H9 (cell line): ENCODE results near the gene SNX30. TPM values are rescaled to one million over a fixed set of nuclear protein-coding genes. Genes with fewer than 3 reads are reported as not detected.

Source experiments
- DNase-seq: peaks from one replicate; pipeline ENCODE4 v3.0.0-alpha.2; 2017
- H2AFZ ChIP-seq: one replicate; pipeline ENCODE4 v1.6.1; 2013; ENCODE audit warnings: mild to moderate bottlenecking, low read length, control low read depth, moderate library complexity
- H2AK5ac ChIP-seq: 2 replicates; pipeline ENCODE4 v1.6.1; 2013; ENCODE audit warnings: low read length, control low read depth, mixed read lengths; ENCODE audit not compliant: insufficient read length
- H2BK120ac ChIP-seq: one replicate; pipeline ENCODE4 v1.6.1; 2013; ENCODE audit warnings: low read depth, mild to moderate bottlenecking, low read length, control low read depth, inconsistent platforms; ENCODE audit not compliant: poor library complexity, severe bottlenecking
- H2BK12ac ChIP-seq: 2 replicates; pipeline ENCODE4 v1.6.1; 2013; ENCODE audit warnings: low read length, control low read depth, mixed read lengths, low read depth; ENCODE audit not compliant: insufficient read length
- H2BK15ac ChIP-seq: 2 replicates; pipeline ENCODE4 v1.6.1; 2013; ENCODE audit warnings: low read depth, low read length, control low read depth
- H2BK20ac ChIP-seq: one replicate; pipeline ENCODE4 v1.6.1; 2013; ENCODE audit warnings: low read depth, mild to moderate bottlenecking, low read length, control low read depth, inconsistent platforms; ENCODE audit not compliant: poor library complexity, severe bottlenecking
- H2BK5ac ChIP-seq: 2 replicates; pipeline ENCODE4 v1.6.1; 2013; ENCODE audit warnings: low read length, control low read depth, mixed read lengths; ENCODE audit not compliant: insufficient read length
- H3K14ac ChIP-seq: 2 replicates; pipeline ENCODE4 v1.6.1; 2013; ENCODE audit warnings: low read length, control low read depth; ENCODE audit not compliant: insufficient read depth
- H3K18ac ChIP-seq: 2 replicates; pipeline ENCODE4 v1.6.1; 2013; ENCODE audit warnings: low read depth, mild to moderate bottlenecking, mixed read lengths, low read length, control low read depth; ENCODE audit not compliant: insufficient read length
- H3K23ac ChIP-seq: 2 replicates; pipeline ENCODE4 v1.6.1; 2013; ENCODE audit warnings: low read length, control low read depth, mixed read lengths, low read depth; ENCODE audit not compliant: insufficient read length
- H3K23me2 ChIP-seq: 2 replicates; pipeline ENCODE4 v1.6.1; 2013; ENCODE audit warnings: low read depth, mild to moderate bottlenecking, mixed read lengths, low read length, control low read depth; ENCODE audit not compliant: insufficient read length, poor library complexity, severe bottlenecking
- H3K27ac ChIP-seq: 2 replicates; pipeline ENCODE4 v1.5.1; 2013; ENCODE audit warnings: low read length, control low read depth, mixed read lengths, low read depth; ENCODE audit not compliant: insufficient read length
- H3K27me3 ChIP-seq: 2 replicates; pipeline ENCODE4 v1.6.1; 2013; ENCODE audit warnings: low read length, control low read depth, inconsistent platforms; ENCODE audit not compliant: insufficient read depth
- H3K4ac ChIP-seq: 2 replicates; pipeline ENCODE4 v1.6.1; 2013; ENCODE audit warnings: low read depth, mild to moderate bottlenecking, control low read depth, inconsistent platforms, low read length, moderate library complexity
- H3K4me1 ChIP-seq: 2 replicates; pipeline ENCODE4 v1.6.1; 2013; ENCODE audit warnings: low read length, control low read depth, inconsistent platforms; ENCODE audit not compliant: insufficient read depth
- H3K4me2 ChIP-seq: 2 replicates; pipeline ENCODE4 v1.6.1; 2013; ENCODE audit warnings: low read length, control low read depth, mixed read lengths; ENCODE audit not compliant: insufficient read length, insufficient read depth
- H3K56ac ChIP-seq: 2 replicates; pipeline ENCODE4 v1.6.1; 2013; ENCODE audit warnings: low read depth, mild to moderate bottlenecking, mixed read lengths, low read length, control low read depth; ENCODE audit not compliant: insufficient read length
- H3K79me1 ChIP-seq: 2 replicates; pipeline ENCODE4 v1.6.1; 2013; ENCODE audit warnings: low read depth, mild to moderate bottlenecking, moderate library complexity, low read length, control low read depth, inconsistent platforms; ENCODE audit not compliant: insufficient read depth, poor library complexity, severe bottlenecking
- H3K79me2 ChIP-seq: 2 replicates; pipeline ENCODE4 v1.6.1; 2013; ENCODE audit warnings: low read length, control low read depth, inconsistent platforms; ENCODE audit not compliant: insufficient read depth
- H3K9ac ChIP-seq: 2 replicates; pipeline ENCODE4 v1.6.1; 2013; ENCODE audit warnings: low read length, control low read depth, mixed read lengths; ENCODE audit not compliant: insufficient read length; ENCODE audit errors: extremely low read depth
- H3K9me3 ChIP-seq: one replicate; pipeline ENCODE4 v1.6.1; 2013; ENCODE audit warnings: low read depth, low read length, inconsistent platforms; ENCODE audit not compliant: control insufficient read depth
- H3T11ph ChIP-seq: one replicate; pipeline ENCODE4 v1.6.1; 2013; ENCODE audit warnings: mild to moderate bottlenecking, low read length, control low read depth, inconsistent platforms
- H4K20me1 ChIP-seq: one replicate; pipeline ENCODE4 v1.6.1; 2013; ENCODE audit not compliant: control insufficient read depth, insufficient read length, insufficient read depth
- H4K5ac ChIP-seq: 2 replicates; pipeline ENCODE4 v1.6.1; 2013; ENCODE audit warnings: low read depth, mild to moderate bottlenecking, mixed read lengths, low read length, control low read depth; ENCODE audit not compliant: insufficient read length
- H4K8ac ChIP-seq: replicated peaks from 2 replicates; pipeline ENCODE4 v1.6.1; 2013; ENCODE audit warnings: low read length, control low read depth, mixed read lengths, low read depth; ENCODE audit not compliant: insufficient read length
- H4K91ac ChIP-seq: 2 replicates; pipeline ENCODE4 v1.6.1; 2013; ENCODE audit warnings: low read depth, mild to moderate bottlenecking, moderate library complexity, mixed read lengths, low read length, control low read depth; ENCODE audit not compliant: insufficient read length
- H3K27ac Mint-ChIP-seq, 3 experiments: 2 replicates in 2 of 3; 3 replicates in 1 of 3; pipeline ENCODE4 v1.8.0; 2020 to 2021; ENCODE audit warnings: mixed read lengths in 3 of 3, mild to moderate bottlenecking in 1 of 3, moderate library complexity in 1 of 3
- H3K27me3 Mint-ChIP-seq: 2 replicates; pipeline ENCODE4 v1.8.0; 2021; ENCODE audit warnings: low read depth, mild to moderate bottlenecking, moderate library complexity, mixed read lengths
- H3K36me3 Mint-ChIP-seq, 3 experiments: 2 replicates in 2 of 3; 3 replicates in 1 of 3; pipeline ENCODE4 v1.8.0; 2020 to 2021; ENCODE audit warnings: low read depth in 3 of 3, mixed read lengths in 3 of 3; ENCODE audit not compliant: insufficient read depth in 1 of 3
- H3K4me1 Mint-ChIP-seq, 2 experiments: 2 replicates each; pipeline ENCODE4 v1.8.0; 2020; ENCODE audit warnings: mixed read lengths in 2 of 2
- H3K4me3 Mint-ChIP-seq, 2 experiments: 2 replicates in 1 of 2; 3 replicates in 1 of 2; pipeline ENCODE4 v1.8.0; 2020 to 2021; ENCODE audit warnings: mild to moderate bottlenecking in 2 of 2, mixed read lengths in 2 of 2, moderate library complexity in 1 of 2
- H3K9me3 Mint-ChIP-seq, 2 experiments: 2 replicates in 1 of 2; 3 replicates in 1 of 2; pipeline ENCODE4 v1.8.0; 2020; ENCODE audit warnings: mild to moderate bottlenecking in 2 of 2, mixed read lengths in 2 of 2, moderate library complexity in 1 of 2
- WGBS: extraction: QIAGEN DNeasy Blood & Tissue Kit; methylation state at CpG from one replicate; pipeline ENCODE4 v1.1.7; 2013; ENCODE audit warnings: missing lambda C conversion rate, low lambda C conversion rate, mixed read lengths; ENCODE audit not compliant: insufficient read length; ENCODE audit errors: extremely low coverage; 5-methylcytosine and 5-hydroxymethylcytosine counted together
- total RNA-seq: library from RNA; stranded (reverse); gene quantifications from 2 replicates; pipeline ENCODE4 v1.2.1, GENCODE V29; 2021
- TF ChIP-seq, protein P1 (sequence below): fragments of 200-600 bp; sonication (generic); conservative IDR thresholded peaks from 3 replicates; pipeline ENCODE4 v1.8.0; 2021; ENCODE audit warnings: antibody characterized with exemption, mild to moderate bottlenecking

SNX30 gene
- total RNA-seq, 1 experiment from 2014 or later, result 10.3 TPM

GRCh38 chr9:112894699-112895098, 144.1 kb downstream of the SNX30 start:
- Histone ChIP-seq H4K8ac (no peak overlapping the region), H3T11ph (no peak overlapping the region), H3K27me3 (peaks cover 9% of the 10 kb centered on the region; the same call in 1 of the 2 replicates), H3K79me1 (no peaks in the 10 kb centered on the region), H4K20me1 (no peaks in the 10 kb centered on the region), H2BK20ac (no peak overlapping the region), H3K4me1 (no peaks in the 10 kb centered on the region), H2BK12ac (no peak overlapping the region), H3K27ac (no peak overlapping the region), H4K91ac (no peak overlapping the region), H2AFZ (no peak overlapping the region), H4K5ac (no peak overlapping the region), H3K23me2 (peaks cover 4% of the 10 kb centered on the region), H3K56ac (no peak overlapping the region), H2BK15ac (no peak overlapping the region), H2BK120ac (no peak overlapping the region), H3K18ac (no peak overlapping the region), H3K23ac (no peak overlapping the region), H3K4ac (no peak overlapping the region), H3K9me3 (no peaks in the 10 kb centered on the region), H3K79me2 (no peaks in the 10 kb centered on the region), H3K4me2 (no peak overlapping the region), H3K9ac (no peak overlapping the region), H2BK5ac (no peak overlapping the region), H2AK5ac (no peak overlapping the region), H3K14ac (no peak overlapping the region)
- H3K4me3 Mint-ChIP-seq, result no peak overlapping the region
- no peak for DNase-seq
- no CpG with 5 or more reads among the region's 1 CpG for WGBS
- peaks cover 61% of the 10 kb centered on the region for H3K27me3 Mint-ChIP-seq
- H3K4me1 Mint-ChIP-seq, result peaks cover 0 to 6% of the 10 kb centered on the region in 2 experiments
- no peaks in the 10 kb centered on the region; a peak in 1 of 5 replicates for H3K9me3 Mint-ChIP-seq
- no peaks in the 10 kb centered on the region; a peak in 2 of 7 replicates for H3K36me3 Mint-ChIP-seq
- TF ChIP-seq, protein P1, sequence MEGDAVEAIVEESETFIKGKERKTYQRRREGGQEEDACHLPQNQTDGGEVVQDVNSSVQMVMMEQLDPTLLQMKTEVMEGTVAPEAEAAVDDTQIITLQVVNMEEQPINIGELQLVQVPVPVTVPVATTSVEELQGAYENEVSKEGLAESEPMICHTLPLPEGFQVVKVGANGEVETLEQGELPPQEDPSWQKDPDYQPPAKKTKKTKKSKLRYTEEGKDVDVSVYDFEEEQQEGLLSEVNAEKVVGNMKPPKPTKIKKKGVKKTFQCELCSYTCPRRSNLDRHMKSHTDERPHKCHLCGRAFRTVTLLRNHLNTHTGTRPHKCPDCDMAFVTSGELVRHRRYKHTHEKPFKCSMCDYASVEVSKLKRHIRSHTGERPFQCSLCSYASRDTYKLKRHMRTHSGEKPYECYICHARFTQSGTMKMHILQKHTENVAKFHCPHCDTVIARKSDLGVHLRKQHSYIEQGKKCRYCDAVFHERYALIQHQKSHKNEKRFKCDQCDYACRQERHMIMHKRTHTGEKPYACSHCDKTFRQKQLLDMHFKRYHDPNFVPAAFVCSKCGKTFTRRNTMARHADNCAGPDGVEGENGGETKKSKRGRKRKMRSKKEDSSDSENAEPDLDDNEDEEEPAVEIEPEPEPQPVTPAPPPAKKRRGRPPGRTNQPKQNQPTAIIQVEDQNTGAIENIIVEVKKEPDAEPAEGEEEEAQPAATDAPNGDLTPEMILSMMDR, result no peak
- H3K27ac Mint-ChIP-seq, result no peak overlapping the region
